Right lung (tissue), 5 donors: ENCODE results near the gene CCDC61. TPM values are rescaled to one million over a fixed set of nuclear protein-coding genes. Genes with fewer than 3 reads are reported as not detected.

ENCODE experiments used
- DNase-seq, 2 donors: peaks; one replicate each; pipeline ENCODE4 v3.0.0-alpha.2; 2013
- polyA plus RNA-seq, 5 donors: library from polyadenylated mRNA; unstranded; fragments of 120-200 nt; gene quantifications; one replicate each; pipeline versions ENCODE4 v1.2.1 to v1.2.3, GENCODE V29; 2013; ENCODE audit warnings: inconsistent platforms in 1 of 5, low replicate concordance in 1 of 5; ENCODE audit not compliant: insufficient read length in 5 of 5, insufficient read depth in 1 of 5

CCDC61 gene
- polyA plus RNA-seq, 5 donors = 11.6 to 15.4 (median 13.4) TPM

GRCh38 chr19:45972947-45973540, 22.2 kb upstream of the CCDC61 start:
- no peak for DNase-seq

- DNase-seq = peak; percentile 37 to 38
Observed at GRCh38 chr19:45973553-45974338, 21.5 kb upstream of the CCDC61 start, which contains the start of gene NOVA2. Gene NOVA2, minus strand, starts transcription at chr19:45973865. Its CDS starts 514 bp downstream, at chr19:45973351.

GRCh38 chr19:45975306-45976070, 19.8 kb upstream of the CCDC61 start:
- no peak for DNase-seq

- no peak for DNase-seq
Observed at GRCh38 chr19:45976178-45976577, 19.1 kb upstream of the CCDC61 start.

- DNase-seq = no peak
Observed at GRCh38 chr19:45978156-45978555, 17.1 kb upstream of the CCDC61 start.

- DNase-seq = no peak
Observed at GRCh38 chr19:45981350-45981749, 13.9 kb upstream of the CCDC61 start.

GRCh38 chr19:45985321-45985720, 9.9 kb upstream of the CCDC61 start:
- DNase-seq = no peak

GRCh38 chr19:45990113-45990728, 5.0 kb upstream of the CCDC61 start:
- DNase-seq = no peak

- no peak for DNase-seq
Observed at GRCh38 chr19:45994456-45994997, 740 bp upstream of the CCDC61 start.

GRCh38 chr19:45995715-45996385, 583 bp downstream of the CCDC61 start:
- no peak for DNase-seq

- DNase-seq = no peak
Observed at GRCh38 chr19:45996933-45997332, 1.7 kb downstream of the CCDC61 start.

GRCh38 chr19:45998834-45999233, 3.6 kb downstream of the CCDC61 start:
- DNase-seq = no peak

- no peak for DNase-seq
Observed at GRCh38 chr19:45999653-46000121, 4.4 kb downstream of the CCDC61 start.

- DNase-seq = no peak
Observed at GRCh38 chr19:46000491-46001246, 5.4 kb downstream of the CCDC61 start.

- no peak for DNase-seq
Observed at GRCh38 chr19:46002678-46003275, 7.5 kb downstream of the CCDC61 start.

GRCh38 chr19:46006411-46006810, 11.1 kb downstream of the CCDC61 start:
- no peak for DNase-seq

- DNase-seq = no peak
Observed at GRCh38 chr19:46009530-46010510, 14.6 kb downstream of the CCDC61 start.

- DNase-seq = no peak
Observed at GRCh38 chr19:46014534-46014933, 19.3 kb downstream of the CCDC61 start.
